GM13976 (cell line): Measurements from ENCODE around the gene FKBP11.
"Not testable (repeated sequence)": the region's sequence is repeated elsewhere in the genome, so short reads cannot be mapped to it uniquely, and the experiment has no call there.

Experiments
- DNase-seq: peaks from one replicate; pipeline ENCODE4 v3.0.0; 2012; ENCODE audit warnings: low spot score
- in situ Hi-C: fragments of 300-500 bp; cut with MboI; formaldehyde crosslinking; loops from one replicate; pipeline ENCODE4 v1.12.0; 2022; ENCODE audit warnings: low sequenced_read_pairs, mixed read lengths, inconsistent platforms; ENCODE audit not compliant: unreplicated experiment
- TF ChIP-seq, protein P1 (sequence below): IDR thresholded peaks from 2 replicates; pipeline ENCODE4 v1.5.1; 2012; ENCODE audit warnings: borderline replicate concordance, mild to moderate bottlenecking; ENCODE audit not compliant: insufficient read depth; ENCODE audit errors: extremely low read depth, missing control alignments, control extremely low read depth

FKBP11 gene

DNA sequence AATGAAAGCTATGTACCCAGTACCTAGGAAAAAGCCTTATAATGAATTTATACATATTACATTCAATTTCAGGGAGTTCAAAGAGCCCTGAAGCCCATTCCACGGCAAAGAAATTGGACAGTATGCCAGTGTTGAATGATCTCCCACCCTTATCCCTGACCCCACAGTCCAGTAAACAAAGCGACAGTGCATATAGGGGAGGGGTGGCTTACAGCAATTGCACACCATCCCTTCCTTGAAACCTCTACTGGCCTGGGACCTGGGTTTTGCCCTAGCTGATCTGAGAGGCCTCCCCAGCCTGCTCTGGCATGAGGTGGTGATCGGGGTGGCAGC is 42.4 kb downstream of the FKBP11 start:
- DNase-seq = no peak
- TF ChIP-seq, protein P1, sequence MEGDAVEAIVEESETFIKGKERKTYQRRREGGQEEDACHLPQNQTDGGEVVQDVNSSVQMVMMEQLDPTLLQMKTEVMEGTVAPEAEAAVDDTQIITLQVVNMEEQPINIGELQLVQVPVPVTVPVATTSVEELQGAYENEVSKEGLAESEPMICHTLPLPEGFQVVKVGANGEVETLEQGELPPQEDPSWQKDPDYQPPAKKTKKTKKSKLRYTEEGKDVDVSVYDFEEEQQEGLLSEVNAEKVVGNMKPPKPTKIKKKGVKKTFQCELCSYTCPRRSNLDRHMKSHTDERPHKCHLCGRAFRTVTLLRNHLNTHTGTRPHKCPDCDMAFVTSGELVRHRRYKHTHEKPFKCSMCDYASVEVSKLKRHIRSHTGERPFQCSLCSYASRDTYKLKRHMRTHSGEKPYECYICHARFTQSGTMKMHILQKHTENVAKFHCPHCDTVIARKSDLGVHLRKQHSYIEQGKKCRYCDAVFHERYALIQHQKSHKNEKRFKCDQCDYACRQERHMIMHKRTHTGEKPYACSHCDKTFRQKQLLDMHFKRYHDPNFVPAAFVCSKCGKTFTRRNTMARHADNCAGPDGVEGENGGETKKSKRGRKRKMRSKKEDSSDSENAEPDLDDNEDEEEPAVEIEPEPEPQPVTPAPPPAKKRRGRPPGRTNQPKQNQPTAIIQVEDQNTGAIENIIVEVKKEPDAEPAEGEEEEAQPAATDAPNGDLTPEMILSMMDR = no peak
- in situ Hi-C loops = no loop called here

GRCh38 chr12:48882315-48882687 is 43.0 kb downstream of the FKBP11 start:
- in situ Hi-C loops = no loop called here
- no peak for DNase-seq
- TF ChIP-seq, protein P1 = no peak

- in situ Hi-C loops = no loop called here
Observed at GRCh38 chr12:48881686-48882314, 43.5 kb downstream of the FKBP11 start.

GRCh38 chr12:48880647-48881046 is 44.6 kb downstream of the FKBP11 start:
- in situ Hi-C loops = no loop called here
- DNase-seq = no peak
- TF ChIP-seq, protein P1 = no peak

More at GRCh38 chr12:48881686-48882314, 43.5 kb downstream of the FKBP11 start:
- no peak for DNase-seq
- TF ChIP-seq, protein P1 = no peak

DNA sequence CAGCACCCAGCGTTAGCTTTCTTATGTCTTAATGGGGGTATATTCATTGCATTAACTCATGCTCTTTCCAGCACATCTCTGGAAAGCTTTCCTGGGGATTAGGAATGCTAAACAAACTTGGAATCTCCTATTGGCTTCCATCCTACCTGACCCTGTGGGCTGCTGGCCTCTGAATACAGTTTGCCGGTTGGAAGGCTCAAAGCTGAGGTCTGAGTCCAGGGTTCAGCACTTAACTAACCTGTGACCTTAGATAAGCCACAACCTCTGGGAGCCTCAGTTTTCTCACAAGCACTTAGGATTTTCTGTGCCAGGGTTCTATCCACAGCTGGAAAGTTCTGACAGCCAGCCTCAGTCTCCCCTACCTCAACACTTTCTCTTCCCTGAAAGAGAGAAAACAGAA is 46.7 kb downstream of the FKBP11 start:
- TF ChIP-seq, protein P1 = no peak
- no peak for DNase-seq
- in situ Hi-C loops = no loop called here

DNA sequence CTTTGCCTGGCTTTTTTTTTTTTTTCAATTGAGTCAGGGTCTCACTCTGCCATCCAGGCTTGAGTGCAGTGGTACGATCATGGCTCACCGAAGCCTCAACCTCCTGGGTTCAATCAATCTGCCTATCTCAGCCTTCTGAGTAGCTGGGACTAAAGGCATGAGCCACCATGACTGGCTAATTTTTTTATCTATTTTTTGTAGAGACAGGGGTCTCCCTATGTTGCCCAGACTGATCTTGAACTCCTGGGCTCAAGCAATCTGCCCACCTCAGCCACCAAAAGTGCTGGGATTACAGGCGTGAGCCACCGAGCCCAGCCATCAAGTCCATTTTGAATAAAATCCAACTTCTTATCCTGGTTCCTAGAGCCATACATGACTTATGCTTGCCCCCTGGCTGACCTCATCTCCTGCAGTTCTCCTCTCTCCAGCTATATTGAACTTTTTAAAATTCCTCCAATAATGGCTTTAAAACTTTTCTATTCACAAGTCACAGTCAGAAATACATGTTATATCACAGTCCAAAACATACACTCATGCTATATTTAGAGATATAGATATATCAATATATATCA is 49.3 kb downstream of the FKBP11 start:
- TF ChIP-seq, protein P1 = no peak
- no peak for DNase-seq
- in situ Hi-C loops = no loop called here

DNA sequence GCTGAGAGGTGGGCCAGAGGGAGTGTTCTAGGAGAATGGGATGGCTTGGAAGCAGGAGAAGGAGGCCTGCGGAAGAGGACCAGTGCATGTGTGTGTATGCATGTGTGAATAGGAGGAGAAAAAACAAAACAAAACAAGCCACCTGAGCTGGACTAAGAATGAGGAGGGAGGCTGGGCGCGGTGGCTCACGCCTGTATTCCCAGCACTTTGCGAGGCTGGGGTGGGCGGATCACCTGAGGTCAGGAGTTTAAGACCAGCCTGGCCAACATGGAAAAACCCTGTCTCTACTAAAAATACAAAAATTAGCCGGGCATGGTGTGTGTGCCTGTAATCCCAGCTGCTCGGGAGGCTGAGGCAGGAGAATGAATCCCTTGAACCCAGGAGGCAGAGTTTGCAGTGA is 51.8 kb downstream of the FKBP11 start:
- DNase-seq, in situ Hi-C loops: not testable (repeated sequence)
